Measurements from ENCODE around the gene NMNAT2. TPM values are rescaled to one million over a fixed set of nuclear protein-coding genes. Genes with fewer than 3 reads are reported as not detected.
"Not testable (repeated sequence)": the region's sequence is repeated elsewhere in the genome, so short reads cannot be mapped to it uniquely, and the experiment has no call there.

NMNAT2 gene
- total and polyA plus RNA-seq, 9 donors = 0.49 to 2.5 (median 0.98) TPM

DNA sequence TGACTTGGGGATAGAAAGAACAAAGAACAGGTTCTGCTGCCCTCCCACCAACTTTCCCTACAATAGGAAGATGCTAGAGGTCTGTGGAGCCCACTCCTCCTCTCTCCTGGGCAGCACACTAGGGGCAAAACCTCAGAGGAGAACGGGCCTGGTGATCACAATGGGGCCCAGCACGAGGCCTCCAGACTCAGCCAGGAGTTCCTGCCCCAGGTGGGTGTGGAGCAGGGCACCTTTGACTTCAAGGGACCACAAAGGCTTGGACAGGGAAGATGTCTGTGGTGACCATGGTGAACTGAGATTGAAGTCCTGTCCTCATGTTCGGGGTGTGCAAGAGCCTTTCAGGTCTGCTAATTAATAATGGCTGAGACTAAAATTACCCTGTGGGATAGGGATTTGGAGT is 143.3 kb downstream of the NMNAT2 start:
- H3K27ac ChIP-seq (ENCODE audit: low read length) = no peak overlapping the region
- H3K4me3 ChIP-seq (ENCODE audit: low read length) = no peak overlapping the region
- no peaks in the 10 kb centered on the region for H3K27me3 ChIP-seq (ENCODE audit: control insufficient read depth, insufficient read depth, low read length)
- no peaks in the 10 kb centered on the region for H3K9me3 ChIP-seq (replicated peaks; ENCODE audit: control insufficient read depth, low read depth, low read length)
- DNase-seq = no peak
- 73% methylated on average over 2 of the region's 3 CpGs for WGBS (ENCODE audit: insufficient coverage)
- peaks cover 49% of the 10 kb centered on the region for H3K4me1 ChIP-seq (ENCODE audit: control insufficient read depth, insufficient read depth, low read length)
- no peaks in the 10 kb centered on the region for H3K36me3 ChIP-seq (ENCODE audit: control insufficient read depth, insufficient read depth, low read length)

DNA sequence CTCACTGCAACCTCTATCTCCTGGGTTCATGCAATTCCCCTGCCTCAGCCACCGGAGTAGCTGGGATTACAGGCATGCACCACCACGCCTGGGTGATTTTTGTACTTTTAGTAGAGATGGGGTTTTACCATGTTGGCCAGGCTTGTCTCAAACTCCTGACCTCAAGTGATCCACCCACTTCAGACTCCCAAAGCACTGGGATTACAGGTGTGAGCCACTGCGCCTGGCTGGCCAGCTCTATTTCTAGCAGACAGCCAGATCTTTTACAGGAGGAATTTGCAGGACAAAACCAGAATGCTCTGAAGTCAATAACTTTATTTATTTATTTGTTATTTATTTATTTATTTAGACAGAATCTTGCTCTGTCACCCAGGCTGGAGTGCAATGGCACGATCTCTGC is 144.2 kb downstream of the NMNAT2 start:
- not testable (repeated sequence) for H3K4me3 ChIP-seq (ENCODE audit: low read length); DNase-seq; H3K27me3 ChIP-seq (ENCODE audit: control insufficient read depth, insufficient read depth, low read length); H3K36me3 ChIP-seq (ENCODE audit: control insufficient read depth, insufficient read depth, low read length); H3K9me3 ChIP-seq (replicated peaks; ENCODE audit: control insufficient read depth, low read depth, low read length); H3K27ac ChIP-seq (ENCODE audit: low read length)
- no CpG with 5 or more reads among the region's 4 CpGs for WGBS (ENCODE audit: insufficient coverage)
- H3K4me1 ChIP-seq (ENCODE audit: control insufficient read depth, insufficient read depth, low read length) = peaks cover 41% of the 10 kb centered on the region

DNA sequence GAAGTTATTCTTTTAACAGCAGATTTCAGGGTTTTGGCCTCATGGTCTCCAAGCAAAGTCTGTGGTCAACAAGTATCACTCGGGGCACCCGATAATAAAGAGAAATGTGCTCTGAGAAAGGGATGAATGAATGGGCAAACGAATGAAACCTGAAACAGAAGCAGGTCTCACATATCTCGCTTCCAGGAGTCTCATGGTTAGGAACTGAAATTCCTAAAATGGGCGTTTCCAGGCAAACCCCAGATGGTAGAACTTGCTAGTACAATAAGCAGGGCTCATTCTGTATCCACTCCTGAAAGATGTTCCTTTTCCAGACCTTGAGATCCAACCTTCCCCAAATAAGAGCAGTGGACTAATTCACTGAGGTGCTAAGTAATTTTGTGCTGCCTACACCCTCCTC is 144.9 kb downstream of the NMNAT2 start:
- DNase-seq = no peak
- Histone ChIP-seq H3K4me3 (ENCODE audit: low read length) (no peak overlapping the region), H3K36me3 (ENCODE audit: control insufficient read depth, insufficient read depth, low read length) (no peaks in the 10 kb centered on the region), H3K9me3 (replicated peaks; ENCODE audit: control insufficient read depth, low read depth, low read length) (no peaks in the 10 kb centered on the region), H3K27me3 (ENCODE audit: control insufficient read depth, insufficient read depth, low read length) (no peaks in the 10 kb centered on the region), H3K27ac (ENCODE audit: low read length) (no peak overlapping the region), H3K4me1 (ENCODE audit: control insufficient read depth, insufficient read depth, low read length) (peaks cover 34% of the 10 kb centered on the region)
- WGBS (ENCODE audit: insufficient coverage) = 82% methylated on average over 5 of the region's 5 CpGs

DNA sequence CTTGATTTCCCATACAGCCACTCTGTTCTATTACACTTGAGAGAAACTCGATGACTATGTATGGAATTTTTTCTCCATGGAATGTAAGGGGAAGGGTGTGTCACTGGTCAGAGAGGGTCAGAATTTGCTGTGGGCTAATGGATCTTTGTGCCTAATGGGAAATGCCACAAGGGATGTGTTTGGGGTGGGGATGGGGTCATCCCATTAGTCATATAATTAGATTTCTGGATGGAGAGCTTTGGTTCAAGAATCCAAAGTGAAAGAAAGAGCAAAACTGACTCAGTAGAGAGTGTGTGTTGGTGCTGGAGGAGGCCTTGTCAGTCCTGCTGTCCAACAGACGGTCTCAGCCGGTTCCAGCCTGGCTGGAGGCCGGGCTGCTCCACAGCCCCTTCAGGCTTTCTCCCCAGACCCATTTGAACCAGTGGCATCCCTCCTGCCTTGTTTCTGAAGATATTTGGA is 145.8 kb downstream of the NMNAT2 start:
- no peaks in the 10 kb centered on the region for H3K36me3 ChIP-seq (ENCODE audit: control insufficient read depth, insufficient read depth, low read length)
- 63% methylated on average over 2 of the region's 4 CpGs for WGBS (ENCODE audit: insufficient coverage)
- H3K4me3 ChIP-seq (ENCODE audit: low read length) = no peak overlapping the region
- peak overlapping the region; percentile 31 for H3K27ac ChIP-seq (ENCODE audit: low read length)
- DNase-seq = no peak
- H3K9me3 ChIP-seq (replicated peaks; ENCODE audit: control insufficient read depth, low read depth, low read length) = no peaks in the 10 kb centered on the region
- no peaks in the 10 kb centered on the region for H3K27me3 ChIP-seq (ENCODE audit: control insufficient read depth, insufficient read depth, low read length)
- H3K4me1 ChIP-seq (ENCODE audit: control insufficient read depth, insufficient read depth, low read length) = peaks cover 29% of the 10 kb centered on the region

DNA sequence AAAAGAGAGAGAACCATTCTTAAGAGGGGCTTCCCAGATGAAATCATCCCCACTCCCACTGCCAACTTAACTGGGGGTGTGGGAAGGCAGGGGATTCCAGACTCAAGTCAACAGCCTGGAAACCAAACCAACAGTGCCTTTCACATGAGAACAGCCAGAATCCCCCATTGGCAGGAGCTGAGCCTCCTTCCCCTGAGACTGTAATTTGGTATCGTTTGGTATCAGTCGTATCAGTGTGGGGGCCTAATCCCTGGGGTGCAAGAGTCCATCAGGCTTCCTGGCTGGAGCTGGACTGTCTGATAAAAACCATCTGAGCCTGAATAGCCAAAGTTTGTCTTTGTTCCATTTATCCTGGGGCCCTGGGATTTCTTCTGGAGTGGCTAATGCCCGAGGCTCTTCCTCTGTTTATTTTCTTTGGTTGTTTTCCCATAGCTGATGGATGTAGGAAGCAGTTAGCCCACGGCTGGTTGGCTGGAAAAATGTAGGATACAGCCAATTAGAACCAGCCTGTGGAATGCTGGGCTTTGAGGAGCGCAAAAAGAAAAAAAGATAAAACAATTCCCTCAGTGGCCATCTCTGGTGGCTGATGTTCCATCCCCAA is 147.5 kb downstream of the NMNAT2 start:
- no peak for DNase-seq
- no peak overlapping the region for H3K4me3 ChIP-seq (ENCODE audit: low read length)
- peak overlapping the region; percentile 47 for H3K27ac ChIP-seq (ENCODE audit: low read length)
- H3K27me3 ChIP-seq (ENCODE audit: control insufficient read depth, insufficient read depth, low read length) = no peaks in the 10 kb centered on the region
- peaks cover 25% of the 10 kb centered on the region for H3K4me1 ChIP-seq (ENCODE audit: control insufficient read depth, insufficient read depth, low read length)
- H3K9me3 ChIP-seq (replicated peaks; ENCODE audit: control insufficient read depth, low read depth, low read length) = no peaks in the 10 kb centered on the region
- WGBS (ENCODE audit: insufficient coverage) = 25% methylated on average over 2 of the region's 5 CpGs
- H3K36me3 ChIP-seq (ENCODE audit: control insufficient read depth, insufficient read depth, low read length) = no peaks in the 10 kb centered on the region

DNA sequence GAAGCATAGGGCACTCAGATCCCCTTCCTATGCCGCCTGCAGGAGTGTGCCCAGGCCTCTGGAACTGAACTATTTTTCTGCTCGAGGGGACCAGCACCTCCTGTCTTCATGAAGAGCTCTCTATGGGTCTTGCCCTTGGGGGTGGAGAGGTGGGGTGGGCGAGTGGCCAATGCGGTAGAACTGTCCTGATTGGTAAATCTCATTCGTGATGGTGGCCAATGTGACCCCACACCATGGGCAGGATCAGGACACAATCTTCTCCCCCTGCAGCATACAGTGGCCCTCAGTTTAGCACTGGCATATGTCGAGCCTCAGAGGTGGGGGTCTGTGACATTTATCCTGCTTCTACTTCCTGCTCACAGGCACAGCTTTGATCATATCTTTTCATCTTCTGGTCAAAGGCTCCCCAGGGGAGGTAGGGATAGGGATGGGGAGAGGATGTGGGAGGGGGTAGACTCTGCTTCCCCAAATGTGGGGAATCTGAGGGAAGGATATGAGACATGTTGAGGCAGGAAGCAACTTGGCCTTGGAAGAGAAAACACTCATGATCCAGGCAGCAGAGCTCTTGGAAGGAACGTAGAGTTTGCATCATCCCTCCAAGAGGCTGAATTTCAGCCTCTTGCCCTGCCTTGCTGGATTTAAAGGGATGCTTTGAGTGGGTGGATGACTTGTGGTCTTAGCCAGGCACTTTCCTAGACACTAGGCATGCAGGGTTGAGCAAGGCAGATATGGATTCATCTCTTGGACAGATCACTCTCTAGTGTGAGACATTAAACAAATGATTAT is 150.3 kb downstream of the NMNAT2 start:
- H3K4me3 ChIP-seq (ENCODE audit: low read length) = no peak overlapping the region
- H3K27ac ChIP-seq (ENCODE audit: low read length) = no peak overlapping the region
- no peaks in the 10 kb centered on the region for H3K9me3 ChIP-seq (replicated peaks; ENCODE audit: control insufficient read depth, low read depth, low read length)
- H3K36me3 ChIP-seq (ENCODE audit: control insufficient read depth, insufficient read depth, low read length) = no peaks in the 10 kb centered on the region
- no peak for DNase-seq
- peaks cover 19% of the 10 kb centered on the region for H3K4me1 ChIP-seq (ENCODE audit: control insufficient read depth, insufficient read depth, low read length)
- no peaks in the 10 kb centered on the region for H3K27me3 ChIP-seq (ENCODE audit: control insufficient read depth, insufficient read depth, low read length)
- 80% methylated on average over 1 of the region's 7 CpGs for WGBS (ENCODE audit: insufficient coverage)

DNA sequence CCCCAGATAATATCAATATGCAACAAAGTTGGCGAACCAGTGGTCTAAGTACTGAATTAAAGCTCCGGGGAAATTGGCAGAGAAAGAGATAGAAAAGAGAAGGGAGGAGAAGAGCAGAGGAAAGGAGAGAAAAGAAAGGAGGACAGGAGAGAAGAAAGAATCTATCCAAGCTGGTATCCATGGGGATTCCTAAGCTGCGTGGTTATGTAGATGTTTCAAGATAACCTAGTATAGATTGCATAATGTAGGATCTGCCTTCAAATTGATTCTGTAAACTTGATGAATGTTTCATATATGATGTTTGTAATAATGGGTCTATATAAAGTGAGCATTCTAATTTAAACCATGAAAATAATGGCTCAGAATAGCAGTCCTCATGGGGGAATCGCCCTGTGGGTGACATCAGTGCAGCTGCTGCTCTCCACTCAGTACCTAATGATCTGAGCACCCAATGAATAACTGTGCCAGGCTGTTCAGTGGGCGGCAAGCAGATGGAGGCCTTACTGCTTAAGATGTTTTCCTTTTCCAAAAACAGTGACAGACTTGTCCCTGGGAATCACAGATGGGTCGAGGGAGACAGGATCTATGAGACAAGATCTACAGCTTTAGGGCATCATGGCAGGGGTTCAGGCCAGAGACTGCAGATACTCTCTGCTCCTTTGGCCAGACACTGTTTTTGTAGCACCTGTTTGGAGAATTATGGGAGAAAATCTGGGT is 154.1 kb downstream of the NMNAT2 start:
- DNase-seq = no peak
- no peaks in the 10 kb centered on the region for H3K36me3 ChIP-seq (ENCODE audit: control insufficient read depth, insufficient read depth, low read length)
- H3K4me1 ChIP-seq (ENCODE audit: control insufficient read depth, insufficient read depth, low read length) = no peaks in the 10 kb centered on the region
- no peak overlapping the region for H3K4me3 ChIP-seq (ENCODE audit: low read length)
- no peak overlapping the region for H3K27ac ChIP-seq (ENCODE audit: low read length)
- H3K9me3 ChIP-seq (replicated peaks; ENCODE audit: control insufficient read depth, low read depth, low read length) = no peaks in the 10 kb centered on the region
- WGBS (ENCODE audit: insufficient coverage) = 44% methylated on average over 3 of the region's 6 CpGs
- no peaks in the 10 kb centered on the region for H3K27me3 ChIP-seq (ENCODE audit: control insufficient read depth, insufficient read depth, low read length)

DNA sequence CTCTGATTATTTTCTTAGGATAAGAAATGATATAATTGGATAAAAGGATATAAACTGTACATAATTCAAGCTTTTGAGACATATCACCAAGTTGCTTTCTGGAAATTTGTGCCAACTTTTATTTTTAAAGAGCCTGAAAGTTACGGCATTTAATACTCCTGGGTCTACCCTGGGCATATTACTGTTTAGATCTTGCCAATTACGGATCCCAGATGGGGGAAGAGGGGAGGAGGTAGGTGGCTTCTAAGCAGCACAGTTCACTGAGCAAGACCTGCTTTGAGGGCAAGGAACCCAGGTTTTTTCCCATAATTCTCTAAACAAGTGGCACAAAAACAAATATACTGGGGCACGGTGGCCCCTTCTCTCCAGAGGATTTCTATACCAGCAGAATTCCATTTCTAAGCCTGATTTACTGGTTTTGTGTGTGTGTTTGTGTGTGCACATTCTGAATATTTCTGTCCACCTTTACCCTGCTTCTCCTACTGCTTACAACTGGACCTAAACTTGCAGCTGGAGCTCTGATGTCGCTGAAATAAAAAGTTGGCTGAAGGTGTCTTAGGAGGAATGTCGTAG is 155.5 kb downstream of the NMNAT2 start:
- H3K36me3 ChIP-seq (ENCODE audit: control insufficient read depth, insufficient read depth, low read length) = no peaks in the 10 kb centered on the region
- H3K4me3 ChIP-seq (ENCODE audit: low read length) = no peak overlapping the region
- no peak overlapping the region for H3K27ac ChIP-seq (ENCODE audit: low read length)
- DNase-seq = no peak
- no peaks in the 10 kb centered on the region for H3K9me3 ChIP-seq (replicated peaks; ENCODE audit: control insufficient read depth, low read depth, low read length)
- H3K4me1 ChIP-seq (ENCODE audit: control insufficient read depth, insufficient read depth, low read length) = no peaks in the 10 kb centered on the region
- no peaks in the 10 kb centered on the region for H3K27me3 ChIP-seq (ENCODE audit: control insufficient read depth, insufficient read depth, low read length)
- 47% methylated on average over 2 of the region's 5 CpGs for WGBS (ENCODE audit: insufficient coverage)

DNA sequence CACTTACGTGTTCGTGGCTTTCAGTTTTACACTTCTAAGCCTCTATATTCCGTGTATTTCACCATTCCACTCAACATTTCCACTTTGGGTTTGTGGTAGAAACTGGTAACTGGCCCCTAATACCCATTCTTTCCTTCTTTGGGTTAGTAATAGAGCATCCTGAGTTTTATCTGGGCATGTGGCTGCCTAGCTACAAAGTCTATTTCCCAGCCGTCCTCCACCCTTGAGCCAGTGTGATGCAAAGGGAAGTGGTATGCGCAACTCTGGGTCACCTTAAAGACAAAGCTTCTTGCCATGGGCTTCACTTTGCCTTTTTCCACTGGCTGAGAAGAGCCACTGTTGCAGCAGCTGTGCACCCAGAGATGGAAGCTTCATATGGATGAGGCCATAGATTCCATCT is 158.3 kb downstream of the NMNAT2 start:
- no peak for DNase-seq
- Histone ChIP-seq H3K27ac (ENCODE audit: low read length) (no peak overlapping the region), H3K4me3 (ENCODE audit: low read length) (no peak overlapping the region), H3K4me1 (ENCODE audit: control insufficient read depth, insufficient read depth, low read length) (no peaks in the 10 kb centered on the region), H3K36me3 (ENCODE audit: control insufficient read depth, insufficient read depth, low read length) (no peaks in the 10 kb centered on the region), H3K27me3 (ENCODE audit: control insufficient read depth, insufficient read depth, low read length) (no peaks in the 10 kb centered on the region), H3K9me3 (replicated peaks; ENCODE audit: control insufficient read depth, low read depth, low read length) (peaks cover 2% of the 10 kb centered on the region)
- WGBS (ENCODE audit: insufficient coverage) = 100% methylated on average over 2 of the region's 5 CpGs

DNA sequence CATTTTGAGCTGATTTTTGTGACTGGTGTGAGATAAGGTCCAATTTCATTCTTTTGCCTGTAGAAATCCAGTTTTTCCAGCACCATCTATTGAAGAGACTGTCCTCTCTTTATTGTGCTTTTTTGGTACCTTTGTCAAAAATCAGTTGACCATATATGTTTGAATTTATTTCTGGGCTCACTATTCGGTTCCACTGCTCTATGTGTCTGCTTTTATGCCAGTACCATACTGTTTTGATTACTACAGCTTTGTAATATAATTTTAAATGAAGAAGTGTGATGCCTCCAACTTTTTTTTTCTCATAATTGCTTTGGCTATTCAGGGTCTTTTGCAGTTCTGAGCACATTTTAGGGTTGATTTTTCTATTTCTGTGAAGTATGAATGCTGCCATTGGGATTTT is 163.1 kb downstream of the NMNAT2 start:
- peaks cover 11% of the 10 kb centered on the region for H3K9me3 ChIP-seq (replicated peaks; ENCODE audit: control insufficient read depth, low read depth, low read length)
- DNase-seq = no peak
- no peak overlapping the region for H3K27ac ChIP-seq (ENCODE audit: low read length)
- H3K27me3 ChIP-seq (ENCODE audit: control insufficient read depth, insufficient read depth, low read length) = no peaks in the 10 kb centered on the region
- no peaks in the 10 kb centered on the region for H3K4me1 ChIP-seq (ENCODE audit: control insufficient read depth, insufficient read depth, low read length)
- H3K36me3 ChIP-seq (ENCODE audit: control insufficient read depth, insufficient read depth, low read length) = no peaks in the 10 kb centered on the region
- no peak overlapping the region for H3K4me3 ChIP-seq (ENCODE audit: low read length)
- no CpG with 5 or more reads among the region's 1 CpG for WGBS (ENCODE audit: insufficient coverage)
